Dendritic cell treated with granulocyte-macrophage colony-stimulating factor and Interleukin-4, amounts not matched to agents 40 ng/mL and 50 ng/mL, for 4 days (primary cell): ENCODE results near the gene EBPL.

Experiments
- H3K27ac Mint-ChIP-seq: one replicate; pipeline ENCODE4 v1.8.0; 2022; ENCODE audit warnings: mild to moderate bottlenecking, mixed read lengths
- H3K27me3 Mint-ChIP-seq: one replicate; pipeline ENCODE4 v1.8.0; 2022; ENCODE audit warnings: mild to moderate bottlenecking, mixed read lengths
- H3K36me3 Mint-ChIP-seq: one replicate; pipeline ENCODE4 v1.8.0; 2022; ENCODE audit warnings: low read depth, mixed read lengths
- H3K4me1 Mint-ChIP-seq: one replicate; pipeline ENCODE4 v1.8.0; 2022; ENCODE audit warnings: low read depth, mixed read lengths
- H3K4me3 Mint-ChIP-seq: one replicate; pipeline ENCODE4 v1.8.0; 2022; ENCODE audit warnings: mild to moderate bottlenecking, moderate library complexity, mixed read lengths
- H3K9me3 Mint-ChIP-seq: one replicate; pipeline ENCODE4 v1.8.0; 2022; ENCODE audit warnings: mixed read lengths
- intact Hi-C: fragments of 100-400 bp; cut with micrococcal nuclease; formaldehyde crosslinking; loops from one replicate; pipeline ENCODE4 v1.15.0; 2022

The EBPL gene

DNA sequence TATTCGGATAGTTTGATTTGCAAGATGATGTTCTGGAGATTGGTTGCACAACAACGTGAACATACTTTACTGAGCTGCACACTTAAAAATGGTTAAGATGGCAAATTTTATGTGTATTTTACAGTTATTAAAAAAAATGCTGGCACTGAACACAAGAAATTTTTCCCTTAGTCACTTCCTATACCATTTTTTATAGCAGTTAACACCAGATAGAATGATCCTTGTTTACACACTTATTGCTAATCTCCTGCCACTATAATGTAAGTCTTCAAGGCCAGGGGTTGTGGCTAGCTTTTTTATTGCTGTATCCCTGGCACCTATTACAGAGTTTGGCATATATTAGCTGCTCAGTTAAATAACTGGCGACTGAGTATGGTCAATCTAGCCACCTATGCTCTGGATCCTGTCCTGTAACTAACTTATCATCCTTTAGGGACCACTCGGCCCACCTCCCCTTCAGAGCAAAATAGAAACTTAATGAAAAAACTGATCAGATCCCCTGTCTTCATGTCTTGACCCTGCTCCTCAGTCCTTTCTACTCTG lies 2.0 kb upstream of the EBPL start:
- peaks cover 8% of the 10 kb centered on the region for H3K36me3 Mint-ChIP-seq
- no peak overlapping the region for H3K27ac Mint-ChIP-seq
- intact Hi-C loops, result loop anchor here (5.0 kb wide), 2 partner anchors 51 to 99 kb away; partner anchors contain the start of gene KPNA3
- no peaks in the 10 kb centered on the region for H3K9me3 Mint-ChIP-seq
- H3K4me1 Mint-ChIP-seq, result peaks cover 35% of the 10 kb centered on the region
- peaks cover 1% of the 10 kb centered on the region for H3K27me3 Mint-ChIP-seq
- no peak overlapping the region for H3K4me3 Mint-ChIP-seq

DNA sequence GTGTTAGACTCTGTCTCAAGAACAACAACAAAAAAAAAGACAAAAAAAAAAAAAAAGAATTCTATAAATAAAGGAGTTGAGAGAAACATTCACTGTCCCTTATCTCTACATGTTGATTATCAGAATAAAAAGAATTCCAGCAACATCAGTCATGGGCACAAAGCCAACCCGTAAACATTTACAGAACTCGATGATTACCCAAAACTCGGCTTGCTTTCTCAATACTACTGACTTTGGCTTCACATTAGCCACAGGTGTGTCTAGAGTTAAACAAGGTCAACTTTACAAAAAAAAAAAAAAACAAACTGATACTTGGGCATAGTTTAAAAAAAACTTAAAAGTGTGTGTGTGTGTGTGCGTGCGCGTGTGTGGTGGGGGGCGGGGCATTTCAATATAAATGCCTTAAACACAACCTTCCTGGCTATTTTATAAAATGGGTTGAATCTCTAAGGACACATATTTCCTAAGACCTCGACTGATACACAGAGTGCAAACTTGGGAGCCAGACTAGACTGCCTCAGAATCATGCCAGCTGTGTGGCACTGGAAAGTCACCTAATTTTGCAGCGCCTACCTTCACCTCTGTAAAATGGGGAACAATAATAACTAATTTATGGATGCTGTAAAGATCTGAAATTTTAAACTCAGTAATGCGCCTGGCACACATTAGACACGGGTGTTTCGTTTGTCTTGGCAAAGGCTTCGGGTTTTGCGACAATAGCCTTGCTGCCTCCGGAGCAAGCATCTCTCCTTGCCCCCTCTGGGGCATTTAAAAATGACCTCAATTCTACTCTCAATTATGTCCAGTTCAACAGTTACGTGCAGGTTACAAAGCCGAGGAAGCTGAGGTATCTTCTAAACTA lies 922 bp downstream of the EBPL start:
- H3K36me3 Mint-ChIP-seq, result peaks cover 13% of the 10 kb centered on the region
- peak overlapping the region; percentile 56 for H3K27ac Mint-ChIP-seq
- intact Hi-C loops, result loop anchor here (5.0 kb wide), 2 partner anchors 48 to 102 kb away; partner anchors contain the start of gene KPNA3
- H3K4me1 Mint-ChIP-seq, result peaks cover 35% of the 10 kb centered on the region
- H3K4me3 Mint-ChIP-seq, result peak overlapping the region; percentile 79
- no peaks in the 10 kb centered on the region for H3K9me3 Mint-ChIP-seq
- peaks cover 1% of the 10 kb centered on the region for H3K27me3 Mint-ChIP-seq

DNA sequence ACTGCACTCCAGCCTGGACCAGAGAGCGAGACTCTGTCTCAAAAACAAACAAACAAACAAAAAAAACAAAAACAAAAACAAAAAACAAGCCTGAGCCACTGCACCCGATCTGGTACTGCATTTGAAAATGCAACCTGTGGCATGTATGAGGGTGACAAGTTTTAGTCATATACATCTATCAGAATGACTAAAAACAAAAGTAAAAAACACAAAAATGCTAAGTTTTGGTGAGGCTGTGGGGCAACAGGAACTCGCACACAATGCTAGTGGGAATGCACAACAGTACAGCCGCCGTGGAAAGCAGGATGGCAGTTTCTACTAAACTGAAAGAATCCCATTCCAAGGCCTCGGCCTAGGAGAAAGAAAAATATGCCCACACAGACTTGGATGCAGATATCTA lies 7.8 kb downstream of the EBPL start:
- no peaks in the 10 kb centered on the region for H3K27me3 Mint-ChIP-seq
- H3K9me3 Mint-ChIP-seq, result no peaks in the 10 kb centered on the region
- intact Hi-C loops, result no loop called here
- no peak overlapping the region for H3K27ac Mint-ChIP-seq
- H3K36me3 Mint-ChIP-seq, result peaks cover 14% of the 10 kb centered on the region
- H3K4me3 Mint-ChIP-seq, result no peak overlapping the region
- no peaks in the 10 kb centered on the region for H3K4me1 Mint-ChIP-seq

DNA sequence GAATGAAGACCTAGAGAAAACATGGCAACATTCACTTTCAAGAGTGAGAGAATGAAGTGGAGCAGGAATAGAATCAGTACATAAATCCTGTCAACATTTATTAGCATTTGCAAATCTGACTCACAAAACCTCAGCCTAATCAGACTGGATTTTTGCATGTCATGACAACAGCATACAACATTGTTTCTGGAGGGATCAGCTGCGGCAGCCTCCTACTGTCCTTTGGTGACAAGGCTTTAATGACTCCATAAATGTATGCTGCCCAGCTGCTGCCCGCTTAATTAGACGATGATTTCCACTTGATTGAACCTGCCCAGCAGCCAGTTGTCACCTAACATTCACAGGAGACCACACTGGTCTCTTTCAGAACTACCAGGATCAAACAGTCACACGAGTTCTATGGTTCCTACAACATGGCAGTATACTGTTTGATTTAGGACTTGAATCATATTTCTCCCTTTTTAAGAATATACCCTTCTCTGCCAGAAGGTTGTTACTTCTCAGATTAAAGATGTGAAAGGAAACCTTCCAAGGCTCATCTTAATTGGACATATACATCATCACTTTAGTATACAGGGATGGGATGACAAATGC lies 9.3 kb downstream of the EBPL start:
- intact Hi-C loops, result no loop called here
- H3K4me3 Mint-ChIP-seq, result no peak overlapping the region
- H3K27ac Mint-ChIP-seq, result no peak overlapping the region
- peaks cover 19% of the 10 kb centered on the region for H3K36me3 Mint-ChIP-seq
- no peaks in the 10 kb centered on the region for H3K9me3 Mint-ChIP-seq
- H3K27me3 Mint-ChIP-seq, result no peaks in the 10 kb centered on the region
- H3K4me1 Mint-ChIP-seq, result no peaks in the 10 kb centered on the region

- no peak overlapping the region for H3K27ac Mint-ChIP-seq
- intact Hi-C loops, result no loop called here
- H3K9me3 Mint-ChIP-seq, result no peaks in the 10 kb centered on the region
- H3K36me3 Mint-ChIP-seq, result peaks cover 5% of the 10 kb centered on the region
- H3K4me3 Mint-ChIP-seq, result no peak overlapping the region
- no peaks in the 10 kb centered on the region for H3K27me3 Mint-ChIP-seq
- H3K4me1 Mint-ChIP-seq, result no peaks in the 10 kb centered on the region
These were observed 12.0 kb downstream of the EBPL start for GRCh38 chr13:49679246-49679645.

DNA sequence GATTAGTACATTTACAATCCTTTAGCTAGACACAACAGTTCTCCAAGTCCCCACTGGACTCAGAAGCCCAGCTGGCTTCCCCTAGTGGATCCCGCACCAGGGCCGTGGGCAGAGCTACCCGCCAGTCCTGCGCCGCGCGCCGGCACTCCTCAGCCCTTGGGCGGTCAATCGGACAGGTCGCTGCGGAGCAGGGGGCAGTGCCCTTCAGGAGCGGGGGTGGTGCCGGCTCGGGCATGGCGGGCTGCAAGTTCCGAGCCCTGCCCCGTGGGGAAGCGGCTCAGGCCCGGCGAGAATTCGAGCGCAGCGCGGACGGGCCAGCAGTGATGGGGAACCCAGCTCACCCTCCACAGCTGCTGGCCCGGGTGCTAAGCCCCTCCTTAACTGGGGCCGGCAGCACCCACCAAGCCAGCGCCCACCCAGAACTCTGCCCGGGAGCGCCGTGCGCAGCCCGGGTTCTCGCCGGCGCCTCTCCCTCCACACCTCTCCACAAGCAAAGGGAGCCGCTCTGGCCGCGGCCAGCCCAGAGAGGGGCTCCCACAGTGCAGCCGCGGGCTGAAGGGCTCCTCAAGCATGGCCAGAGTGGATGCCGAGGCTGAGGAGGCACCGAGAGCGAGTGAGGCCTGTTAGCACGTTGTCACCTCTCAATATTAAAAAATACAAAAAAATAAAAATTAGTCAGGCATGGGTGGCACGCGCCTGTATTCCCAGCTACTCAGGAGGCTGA lies 12.9 kb downstream of the EBPL start:
- intact Hi-C loops, result no loop called here
- no peaks in the 10 kb centered on the region for H3K9me3 Mint-ChIP-seq
- H3K4me3 Mint-ChIP-seq, result no peak overlapping the region
- no peaks in the 10 kb centered on the region for H3K4me1 Mint-ChIP-seq
- no peak overlapping the region for H3K27ac Mint-ChIP-seq
- H3K27me3 Mint-ChIP-seq, result no peaks in the 10 kb centered on the region
- H3K36me3 Mint-ChIP-seq, result peaks cover 5% of the 10 kb centered on the region

DNA sequence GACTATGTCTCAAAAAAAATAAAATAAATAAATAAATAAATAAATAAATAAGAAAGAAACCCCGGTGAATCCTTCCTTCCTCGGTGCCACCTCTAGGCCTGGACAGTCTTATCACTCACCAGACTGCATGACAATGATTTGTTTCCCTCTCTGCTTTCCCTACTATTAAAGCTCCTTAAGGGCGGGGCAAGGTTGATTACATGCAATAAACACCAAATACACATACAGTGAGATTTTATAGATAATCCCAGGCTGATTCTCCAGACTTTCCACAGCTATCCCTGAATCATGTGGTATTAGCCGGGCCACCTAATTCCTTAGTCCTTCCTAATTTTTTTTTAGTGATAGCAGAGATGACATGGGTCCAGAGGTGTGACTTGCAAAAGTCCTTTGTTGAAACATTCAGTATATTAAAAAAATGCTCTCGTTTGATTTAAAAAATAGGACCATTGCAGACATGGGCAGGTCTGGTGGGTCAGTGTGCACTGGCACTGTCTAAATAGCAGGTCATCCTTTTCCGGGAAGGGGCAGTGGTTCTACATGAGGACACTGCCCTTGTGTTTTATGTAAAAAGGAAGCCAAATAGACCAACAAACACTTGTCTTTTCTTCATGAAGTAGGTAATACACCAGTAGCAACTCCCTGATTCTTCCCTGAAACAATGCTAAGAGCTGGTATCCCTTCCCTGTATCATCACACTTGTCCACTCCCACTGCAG lies 14.5 kb downstream of the EBPL start:
- no peak overlapping the region for H3K27ac Mint-ChIP-seq
- H3K36me3 Mint-ChIP-seq, result peaks cover 5% of the 10 kb centered on the region
- intact Hi-C loops, result no loop called here
- no peaks in the 10 kb centered on the region for H3K27me3 Mint-ChIP-seq
- peaks cover 4% of the 10 kb centered on the region for H3K4me1 Mint-ChIP-seq
- H3K4me3 Mint-ChIP-seq, result no peak overlapping the region
- H3K9me3 Mint-ChIP-seq, result no peaks in the 10 kb centered on the region

GRCh38 chr13:49670828-49671227 lies 20.5 kb downstream of the EBPL start:
- no peak overlapping the region for H3K4me3 Mint-ChIP-seq
- intact Hi-C loops, result no loop called here
- H3K27ac Mint-ChIP-seq, result no peak overlapping the region
- H3K36me3 Mint-ChIP-seq, result peaks cover 26% of the 10 kb centered on the region
- no peaks in the 10 kb centered on the region for H3K27me3 Mint-ChIP-seq
- H3K4me1 Mint-ChIP-seq, result peaks cover 14% of the 10 kb centered on the region
- no peaks in the 10 kb centered on the region for H3K9me3 Mint-ChIP-seq

GRCh38 chr13:49669735-49670309 lies 21.5 kb downstream of the EBPL start:
- Mint-ChIP-seq H3K36me3 (peaks cover 29% of the 10 kb centered on the region), H3K4me1 (peaks cover 14% of the 10 kb centered on the region), H3K9me3 (no peaks in the 10 kb centered on the region), H3K27me3 (no peaks in the 10 kb centered on the region), H3K27ac (no peak overlapping the region), H3K4me3 (no peak overlapping the region)
- intact Hi-C loops, result loop anchor here (1.0 kb wide), 1 partner anchor 178 kb away; no protein-coding TSS in a partner anchor

DNA sequence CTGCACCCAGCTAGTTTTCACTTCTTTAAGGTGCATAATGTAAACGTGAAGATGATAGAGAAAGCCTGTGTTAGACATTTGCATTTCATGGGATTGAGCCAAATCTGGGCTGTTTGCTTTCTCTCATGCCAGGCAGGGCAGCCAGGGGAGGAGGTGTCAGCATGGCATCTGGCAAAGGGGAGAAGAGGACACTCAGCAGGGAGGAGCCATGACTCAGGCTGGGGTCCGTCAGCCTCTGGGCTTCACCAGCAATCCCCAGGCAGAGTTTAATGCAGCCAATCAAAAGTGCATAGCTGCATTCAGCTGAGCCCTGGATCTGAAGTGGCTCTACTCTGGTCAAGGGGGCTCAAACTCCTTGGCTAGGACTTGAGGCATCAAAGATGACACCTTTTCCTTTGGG lies 23.5 kb downstream of the EBPL start:
- Mint-ChIP-seq H3K4me3 (no peak overlapping the region), H3K36me3 (peaks cover 32% of the 10 kb centered on the region), H3K27ac (no peak overlapping the region), H3K9me3 (no peaks in the 10 kb centered on the region), H3K27me3 (no peaks in the 10 kb centered on the region), H3K4me1 (peaks cover 14% of the 10 kb centered on the region)
- intact Hi-C loops, result no loop called here

DNA sequence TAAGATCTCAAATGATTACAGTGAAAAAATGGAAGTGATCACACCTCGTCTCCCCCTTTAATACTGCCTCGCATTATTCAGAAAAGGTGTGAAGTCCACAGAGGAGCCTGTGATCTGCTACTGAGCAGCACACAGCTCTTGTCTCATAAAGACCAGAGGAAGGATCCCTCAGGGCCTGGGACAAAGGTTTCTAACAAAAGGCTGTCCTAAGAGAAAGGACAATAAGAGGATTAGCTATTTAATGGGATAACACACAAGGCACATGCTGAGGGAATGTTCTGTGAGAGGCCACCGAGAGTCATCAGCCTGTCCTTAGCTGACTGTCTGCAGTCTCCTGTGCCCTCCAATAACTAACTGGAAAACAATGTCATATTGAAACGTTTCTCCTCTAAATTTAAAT lies 26.7 kb downstream of the EBPL start:
- intact Hi-C loops, result no loop called here
- no peak overlapping the region for H3K27ac Mint-ChIP-seq
- H3K36me3 Mint-ChIP-seq, result peaks cover 47% of the 10 kb centered on the region

DNA sequence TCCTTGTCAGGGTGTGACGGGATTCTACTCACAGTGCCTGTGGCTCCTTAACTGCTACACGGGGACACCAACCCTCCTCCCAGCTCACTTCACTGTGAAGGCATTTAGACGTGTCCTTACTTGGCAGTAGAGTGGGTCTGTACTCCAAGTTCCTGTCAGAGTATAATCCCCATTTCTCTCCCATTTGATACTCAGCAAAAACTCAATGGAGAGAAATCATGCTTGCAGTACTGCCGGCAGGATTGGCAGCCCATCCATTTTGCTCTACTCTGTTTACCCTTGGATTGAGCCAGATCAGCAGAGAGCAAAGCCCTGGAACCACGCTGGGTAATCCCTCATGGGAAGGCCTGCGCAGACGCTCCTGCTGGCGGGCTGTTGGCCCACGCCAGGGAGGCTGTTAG lies 34.0 kb downstream of the EBPL start:
- Mint-ChIP-seq H3K9me3 (no peaks in the 10 kb centered on the region), H3K4me1 (peaks cover 5% of the 10 kb centered on the region), H3K27me3 (no peaks in the 10 kb centered on the region), H3K4me3 (no peak overlapping the region), H3K36me3 (peaks cover 10% of the 10 kb centered on the region), H3K27ac (peak overlapping the region; percentile 32)
- intact Hi-C loops, result no loop called here

More for the DNA sequence above, 26.7 kb downstream of the EBPL start:
- Mint-ChIP-seq H3K9me3 (no peaks in the 10 kb centered on the region), H3K4me3 (no peak overlapping the region), H3K4me1 (no peaks in the 10 kb centered on the region), H3K27me3 (no peaks in the 10 kb centered on the region)

DNA sequence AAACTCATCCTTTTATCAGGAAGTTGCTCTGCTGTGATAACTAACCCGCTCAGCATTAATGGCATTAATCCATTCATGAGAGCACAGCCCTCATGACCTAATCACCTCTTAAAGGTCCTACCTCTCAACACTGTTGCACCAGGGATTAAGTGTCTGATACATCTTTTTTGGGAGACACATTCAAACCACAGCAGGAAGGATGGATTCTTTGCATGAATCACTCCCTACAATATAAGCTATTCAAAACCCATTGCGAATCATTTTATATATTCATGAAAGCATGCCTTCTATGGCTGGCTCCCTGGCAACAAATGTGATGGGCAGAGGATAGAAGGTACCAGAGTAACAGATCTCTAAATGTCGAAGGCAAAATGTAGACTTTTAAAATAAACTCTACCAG lies 35.4 kb downstream of the EBPL start:
- Mint-ChIP-seq H3K4me3 (no peak overlapping the region), H3K27me3 (no peaks in the 10 kb centered on the region), H3K36me3 (peaks cover 1% of the 10 kb centered on the region), H3K4me1 (peaks cover 5% of the 10 kb centered on the region), H3K9me3 (no peaks in the 10 kb centered on the region), H3K27ac (no peak overlapping the region)
- intact Hi-C loops, result no loop called here
